Measurements from ENCODE around the gene MGAT4B. TPM values are rescaled to one million over a fixed set of nuclear protein-coding genes. Genes with fewer than 3 reads are reported as not detected.

The MGAT4B gene
- total RNA-seq, 1 experiment from 2014 or later: 148 TPM

DNA sequence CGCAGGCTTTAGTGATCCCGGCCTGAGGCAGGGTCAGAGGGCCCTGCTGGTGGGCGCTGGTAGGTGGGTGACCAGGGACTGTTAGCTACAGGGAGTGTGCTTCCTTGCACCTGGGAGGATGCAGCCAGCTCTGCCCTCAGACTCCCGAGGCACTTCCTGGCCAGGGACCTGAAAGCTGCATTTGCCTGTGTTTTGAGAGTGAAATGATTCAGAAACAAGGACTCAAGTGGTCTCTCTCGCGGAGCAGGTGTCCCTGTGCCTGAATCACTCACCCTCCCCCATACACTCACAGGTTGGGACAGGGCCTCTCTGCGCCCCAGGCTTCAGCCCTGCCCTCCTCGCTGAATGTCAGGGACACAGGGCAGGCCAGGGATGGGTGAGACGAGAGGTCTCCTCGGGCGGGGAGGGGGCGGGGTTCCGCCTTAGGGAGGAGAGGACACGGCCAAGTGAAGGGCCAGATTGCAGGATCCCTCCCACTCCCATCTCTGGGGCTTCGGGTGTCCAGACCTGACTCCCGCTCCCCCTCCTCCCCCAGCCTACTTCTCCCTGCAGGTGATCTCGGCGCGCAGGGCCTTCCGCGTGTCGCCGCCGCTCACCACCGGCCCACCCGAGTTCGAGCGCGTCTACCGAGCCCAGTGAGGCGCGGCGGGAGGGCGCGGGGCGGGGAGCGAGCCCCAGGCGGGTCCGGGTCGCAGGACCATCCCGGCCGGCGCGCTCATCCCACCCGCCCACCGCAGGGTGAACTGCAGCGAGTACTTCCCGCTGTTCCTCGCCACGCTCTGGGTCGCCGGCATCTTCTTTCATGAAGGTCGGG, 11.4 kb downstream of the MGAT4B start:
- TF ChIP-seq, protein P1, sequence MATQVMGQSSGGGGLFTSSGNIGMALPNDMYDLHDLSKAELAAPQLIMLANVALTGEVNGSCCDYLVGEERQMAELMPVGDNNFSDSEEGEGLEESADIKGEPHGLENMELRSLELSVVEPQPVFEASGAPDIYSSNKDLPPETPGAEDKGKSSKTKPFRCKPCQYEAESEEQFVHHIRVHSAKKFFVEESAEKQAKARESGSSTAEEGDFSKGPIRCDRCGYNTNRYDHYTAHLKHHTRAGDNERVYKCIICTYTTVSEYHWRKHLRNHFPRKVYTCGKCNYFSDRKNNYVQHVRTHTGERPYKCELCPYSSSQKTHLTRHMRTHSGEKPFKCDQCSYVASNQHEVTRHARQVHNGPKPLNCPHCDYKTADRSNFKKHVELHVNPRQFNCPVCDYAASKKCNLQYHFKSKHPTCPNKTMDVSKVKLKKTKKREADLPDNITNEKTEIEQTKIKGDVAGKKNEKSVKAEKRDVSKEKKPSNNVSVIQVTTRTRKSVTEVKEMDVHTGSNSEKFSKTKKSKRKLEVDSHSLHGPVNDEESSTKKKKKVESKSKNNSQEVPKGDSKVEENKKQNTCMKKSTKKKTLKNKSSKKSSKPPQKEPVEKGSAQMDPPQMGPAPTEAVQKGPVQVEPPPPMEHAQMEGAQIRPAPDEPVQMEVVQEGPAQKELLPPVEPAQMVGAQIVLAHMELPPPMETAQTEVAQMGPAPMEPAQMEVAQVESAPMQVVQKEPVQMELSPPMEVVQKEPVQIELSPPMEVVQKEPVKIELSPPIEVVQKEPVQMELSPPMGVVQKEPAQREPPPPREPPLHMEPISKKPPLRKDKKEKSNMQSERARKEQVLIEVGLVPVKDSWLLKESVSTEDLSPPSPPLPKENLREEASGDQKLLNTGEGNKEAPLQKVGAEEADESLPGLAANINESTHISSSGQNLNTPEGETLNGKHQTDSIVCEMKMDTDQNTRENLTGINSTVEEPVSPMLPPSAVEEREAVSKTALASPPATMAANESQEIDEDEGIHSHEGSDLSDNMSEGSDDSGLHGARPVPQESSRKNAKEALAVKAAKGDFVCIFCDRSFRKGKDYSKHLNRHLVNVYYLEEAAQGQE (IDR thresholded peaks at IDR 0.05; ENCODE audit: low read depth): no peak
- TF ChIP-seq ZFX (IDR thresholded peaks at IDR 0.05) (no peak), EZH2phosphoT487 (IDR thresholded peaks at IDR 0.05; ENCODE audit: borderline replicate concordance) (no peak), POLR2A (IDR thresholded peaks at IDR 0.05; ENCODE audit: borderline replicate concordance, extremely low read depth, insufficient read depth, insufficient read length) (no peak), FOSL1 (IDR thresholded peaks at IDR 0.05; ENCODE audit: low read depth) (no peak), CBX3 (IDR thresholded peaks at IDR 0.05; ENCODE audit: low read depth) (no peak), MAX (IDR thresholded peaks at IDR 0.05) (no peak), POLR2AphosphoS5 (IDR thresholded peaks at IDR 0.05; ENCODE audit: low read depth, low read length) (peak; percentile 28; the same call in 1 of the 2 replicates)
- H3K27me3 ChIP-seq (ENCODE audit: insufficient read depth, low read length): no peaks in the 10 kb centered on the region
- ChIA-PET CTCF (interaction anchor here (0.6 to 1.0 kb wide), 7 partner anchors 11 to 564 kb away, joined by 3 to 6 read pairs (median 3); partner anchors contain the start of gene MAML1), POLR2A (interaction anchor here (0.6 to 1.5 kb wide), 3 partner anchors 25 to 172 kb away, joined by 3 to 6 read pairs (median 4); partner anchors contain the start of genes HNRNPH1 and SQSTM1), RAD21 (ENCODE audit: low non-redundant PET in 1 of 2, low total read pairs in 2 of 2, uncharacterized antibody in 2 of 2, unreplicated experiment in 2 of 2) (interaction anchor here in 1 of 2 experiments (0.5 to 0.7 kb wide), 3 partner anchors 18 to 161 kb away, joined by 3 to 4 read pairs (median 3); no protein-coding TSS in a partner anchor)
- BruUV-seq (replicated peaks): no TSS peak
- H2AFZ ChIP-seq (ENCODE audit: low read depth, low read length, poor library complexity, severe bottlenecking): no peak overlapping the region
- peaks cover 9 to 22% of the 10 kb centered on the region in 2 experiments; a peak in 3 of 4 replicates for H3K4me1 ChIP-seq (ENCODE audit: control insufficient read depth in 1 of 2, insufficient read depth in 2 of 2, low read length in 2 of 2)
- no peaks in the 10 kb centered on the region for H4K20me1 ChIP-seq (ENCODE audit: insufficient read depth)
- peak overlapping the region; percentile 88 for H3K9ac ChIP-seq (ENCODE audit: low read length)
- DNase-seq (ENCODE audit: low read depth, low spot score) (no peak), ATAC-seq (peak; percentile 39)
- H3K79me2 ChIP-seq (ENCODE audit: insufficient read depth, low read length): peaks cover 11% of the 10 kb centered on the region; the same call in 1 of the 2 replicates
- no peaks in the 10 kb centered on the region for H3K9me3 ChIP-seq (ENCODE audit: control insufficient read depth in 1 of 2, insufficient read depth in 1 of 2, low read depth in 1 of 2, low read length in 2 of 2)
- peaks cover 4 to 20% of the 10 kb centered on the region in 2 experiments; a peak in 1 of 4 replicates for H3K36me3 ChIP-seq (ENCODE audit: control insufficient read depth in 1 of 2, insufficient read depth in 2 of 2, low read length in 2 of 2)
- intact Hi-C loops (cut with micrococcal nuclease): loop anchor here (2.0 kb wide), 1 partner anchor 32 kb away; no protein-coding TSS in a partner anchor
- peak overlapping the region; percentile 99 for H3K4me2 ChIP-seq (ENCODE audit: low read length)
- no peaks in the 10 kb centered on the region for H3K9me2 ChIP-seq (ENCODE audit: insufficient read depth)
- peak overlapping the region; percentile 65 to 84 for H3K4me3 ChIP-seq (replicated peaks in 1 of 2; ENCODE audit: low read depth in 1 of 2, low read length in 2 of 2)
- H3K27ac ChIP-seq (ENCODE audit: low read depth, low read length): peak overlapping the region; percentile 99

Data from HCT116 (cell line).